ENCODE measurements around the gene DRC3. TPM values are rescaled to one million over a fixed set of nuclear protein-coding genes. Genes with fewer than 3 reads are reported as not detected.

The DRC3 gene
- polyA plus RNA-seq, 1 donor (not counting 4 experiments of a cell fraction or from before 2014, with no cell fraction given) = 0.69 TPM

- Histone ChIP-seq H3K27ac (ENCODE audit: control insufficient read depth, insufficient read depth, low read length) (peak overlapping the region; percentile 13), H2AFZ (ENCODE audit: control insufficient read depth, low read length) (no peak overlapping the region), H3K9me3 (ENCODE audit: control insufficient read depth, low read depth, low read length) (no peaks in the 10 kb centered on the region), H3K4me1 (ENCODE audit: control insufficient read depth, extremely low read depth, insufficient read depth, low read length) (peaks cover 59% of the 10 kb centered on the region), H3K4me2 (ENCODE audit: control insufficient read depth, extremely low read depth, insufficient read depth, low read depth, low read length) (peak overlapping the region; percentile 14), H3K36me3 (ENCODE audit: control insufficient read depth in 2 of 2, extremely low read depth in 1 of 2, insufficient read depth in 2 of 2, low read length in 2 of 2) (no peaks in the 10 kb centered on the region), H3K9ac (ENCODE audit: control insufficient read depth, extremely low read depth, insufficient read depth, low read length) (no peak overlapping the region), H3K4me3 (ENCODE audit: control insufficient read depth in 2 of 3, extremely low read depth in 1 of 3, insufficient read depth in 2 of 3, low read depth in 1 of 3, low read length in 3 of 3) (no peak overlapping the region), H3K79me2 (ENCODE audit: control insufficient read depth, insufficient read depth, low read length) (peaks cover 51% of the 10 kb centered on the region), H3K9me1 (ENCODE audit: control insufficient read depth, extremely low read depth, insufficient read depth, low read length) (peaks cover 2% of the 10 kb centered on the region), H4K20me1 (ENCODE audit: control insufficient read depth, extremely low read depth, insufficient read depth, low read length) (no peaks in the 10 kb centered on the region), H3K27me3 (ENCODE audit: control insufficient read depth, extremely low read depth, insufficient read depth, low read length) (no peaks in the 10 kb centered on the region)
- FAIRE-seq = peak; percentile 81
- no peak for DNase-seq (ENCODE audit: low read depth, low spot score)
- dilution Hi-C loops (cut with MboI; ENCODE audit: extremely low pct_ligation_motif_present, low sequenced_read_pairs) = no loop called here
- TF ChIP-seq CTCF (optimal IDR thresholded peaks at IDR 0.05 in 1 of 3, IDR thresholded peaks at IDR 0.05 in 1 of 3, conservative IDR thresholded peaks at IDR 0.05 in 1 of 3; ENCODE audit: extremely low read depth in 1 of 3, insufficient read depth in 2 of 3, low read length in 3 of 3) = no peak
- no peak for TF ChIP-seq EZH2 (IDR thresholded peaks at IDR 0.05; ENCODE audit: low read length)
Observed at GRCh38 chr17:17935321-17936271, 37.1 kb upstream of the DRC3 start.

GRCh38 chr17:17937201-17937853 is 35.3 kb upstream of the DRC3 start:
- Histone ChIP-seq H3K4me3 (ENCODE audit: control insufficient read depth in 2 of 3, extremely low read depth in 1 of 3, insufficient read depth in 2 of 3, low read depth in 1 of 3, low read length in 3 of 3) (no peak overlapping the region), H3K4me2 (ENCODE audit: control insufficient read depth, extremely low read depth, insufficient read depth, low read depth, low read length) (peak overlapping the region; percentile 45), H3K9ac (ENCODE audit: control insufficient read depth, extremely low read depth, insufficient read depth, low read length) (no peak overlapping the region), H3K4me1 (ENCODE audit: control insufficient read depth, extremely low read depth, insufficient read depth, low read length) (peaks cover 68% of the 10 kb centered on the region), H3K79me2 (ENCODE audit: control insufficient read depth, insufficient read depth, low read length) (peaks cover 59% of the 10 kb centered on the region), H3K9me1 (ENCODE audit: control insufficient read depth, extremely low read depth, insufficient read depth, low read length) (peaks cover 2% of the 10 kb centered on the region), H3K27ac (ENCODE audit: control insufficient read depth, insufficient read depth, low read length) (peak overlapping the region; percentile 74), H4K20me1 (ENCODE audit: control insufficient read depth, extremely low read depth, insufficient read depth, low read length) (no peaks in the 10 kb centered on the region), H2AFZ (ENCODE audit: control insufficient read depth, low read length) (no peak overlapping the region), H3K9me3 (ENCODE audit: control insufficient read depth, low read depth, low read length) (no peaks in the 10 kb centered on the region), H3K27me3 (ENCODE audit: control insufficient read depth, extremely low read depth, insufficient read depth, low read length) (no peaks in the 10 kb centered on the region), H3K36me3 (ENCODE audit: control insufficient read depth in 2 of 2, extremely low read depth in 1 of 2, insufficient read depth in 2 of 2, low read length in 2 of 2) (no peaks in the 10 kb centered on the region)
- DNase-seq (ENCODE audit: low read depth, low spot score) = no peak
- dilution Hi-C loops (cut with MboI; ENCODE audit: extremely low pct_ligation_motif_present, low sequenced_read_pairs) = no loop called here
- peak; percentile 74 for FAIRE-seq
- TF ChIP-seq EZH2 (IDR thresholded peaks at IDR 0.05; ENCODE audit: low read length) = no peak
- TF ChIP-seq CTCF (optimal IDR thresholded peaks at IDR 0.05 in 1 of 3, IDR thresholded peaks at IDR 0.05 in 1 of 3, conservative IDR thresholded peaks at IDR 0.05 in 1 of 3; ENCODE audit: extremely low read depth in 1 of 3, insufficient read depth in 2 of 3, low read length in 3 of 3) = no peak
